Stimulated activated CD4-positive, alpha-beta T cell treated with anti-CD3 and anti-CD28 coated beads, Interleukin-2, amount 100 ng/mL, for 24 hours (primary cell): ENCODE results near the gene SPIC.
A peak's percentile ranks its signal among the peaks of the same experiment; 100 is the strongest.
"Not testable (repeated sequence)": the region's sequence is repeated elsewhere in the genome, so short reads cannot be mapped to it uniquely, and the experiment has no call there.

Source experiments
- DNase-seq, 2 donors: peaks; one replicate each; pipeline ENCODE4 v3.0.0-alpha.2; 2020

SPIC gene

GRCh38 chr12:101474711-101475386, at the start of gene SPIC:
Gene SPIC (plus strand): TSS chr12:101475336. CDS start chr12:101476905, 1,569 bp downstream.
- no peak for DNase-seq

GRCh38 chr12:101430456-101430855, 44.7 kb upstream of the SPIC start:
- no peak for DNase-seq

- no peak for DNase-seq
Observed at GRCh38 chr12:101436136-101436535, 39.0 kb upstream of the SPIC start.

- DNase-seq, result no peak
Observed at GRCh38 chr12:101439236-101439635, 35.9 kb upstream of the SPIC start.

- no peak for DNase-seq
Observed at GRCh38 chr12:101441461-101442224, 33.5 kb upstream of the SPIC start.

GRCh38 chr12:101455685-101456084, 19.5 kb upstream of the SPIC start:
- peak; percentile 3 to 21 for DNase-seq

- DNase-seq, result no peak
Observed at GRCh38 chr12:101459642-101460346, 15.3 kb upstream of the SPIC start.

GRCh38 chr12:101468948-101469347, 6.2 kb upstream of the SPIC start:
- DNase-seq, result no peak

- no peak for DNase-seq
Observed at GRCh38 chr12:101470939-101471338, 4.2 kb upstream of the SPIC start.

- DNase-seq, result not testable (repeated sequence)
Observed at GRCh38 chr12:101471878-101472277, 3.3 kb upstream of the SPIC start.

- DNase-seq, result no peak
Observed at GRCh38 chr12:101474248-101474647, 888 bp upstream of the SPIC start.

GRCh38 chr12:101475751-101476305, 692 bp downstream of the SPIC start:
- no peak for DNase-seq

- no peak for DNase-seq
Observed at GRCh38 chr12:101480849-101481248, 5.7 kb downstream of the SPIC start.

GRCh38 chr12:101485021-101485420, 9.9 kb downstream of the SPIC start:
- no peak for DNase-seq

GRCh38 chr12:101488469-101488868, 13.3 kb downstream of the SPIC start:
- no peak for DNase-seq

GRCh38 chr12:101490286-101490920, 15.3 kb downstream of the SPIC start:
- peak in 1 of 2 donors; percentile 6 for DNase-seq

- no peak for DNase-seq
Observed at GRCh38 chr12:101491329-101491728, 16.2 kb downstream of the SPIC start.

GRCh38 chr12:101493556-101493955, 18.4 kb downstream of the SPIC start:
- DNase-seq, result no peak

- no peak for DNase-seq
Observed at GRCh38 chr12:101498252-101498651, 23.1 kb downstream of the SPIC start.

- no peak for DNase-seq
Observed at GRCh38 chr12:101501410-101501995, 26.4 kb downstream of the SPIC start.

- DNase-seq, result no peak
Observed at GRCh38 chr12:101521136-101521535, 46.0 kb downstream of the SPIC start.

- DNase-seq, result no peak
Observed at GRCh38 chr12:101527682-101528081, 52.5 kb downstream of the SPIC start.
